Fibroblast of peridontal ligament (primary cell): Measurements from ENCODE around the gene C1orf174.

Experiments used
- DNase-seq: peaks from one replicate; pipeline ENCODE4 v3.0.0-alpha.2; 2010; ENCODE audit errors: extremely low read depth

The C1orf174 gene

GRCh38 chr1:3909615-3910014 is 9.5 kb upstream of the C1orf174 start:
- DNase-seq: no peak

- no peak for DNase-seq
Measured at GRCh38 chr1:3908886-3909517, 8.9 kb upstream of the C1orf174 start.

GRCh38 chr1:3907621-3908165 is 7.6 kb upstream of the C1orf174 start:
- no peak for DNase-seq

GRCh38 chr1:3907031-3907534 is 7.0 kb upstream of the C1orf174 start:
- DNase-seq: no peak

GRCh38 chr1:3906672-3907020 is 6.6 kb upstream of the C1orf174 start:
- DNase-seq: no peak

GRCh38 chr1:3905953-3906671 is 6.0 kb upstream of the C1orf174 start:
- no peak for DNase-seq

GRCh38 chr1:3905266-3905952 is 5.3 kb upstream of the C1orf174 start:
- no peak for DNase-seq

GRCh38 chr1:3904843-3905185 is 4.7 kb upstream of the C1orf174 start:
- no peak for DNase-seq

- no peak for DNase-seq
Measured at GRCh38 chr1:3904006-3904842, 4.2 kb upstream of the C1orf174 start.

GRCh38 chr1:3903141-3904005 is 3.3 kb upstream of the C1orf174 start:
- DNase-seq: peak; percentile 2

- DNase-seq: peak; percentile 29
Measured at GRCh38 chr1:3902571-3903091, 2.6 kb upstream of the C1orf174 start.

- no peak for DNase-seq
Measured at GRCh38 chr1:3902111-3902511, 2.0 kb upstream of the C1orf174 start.

GRCh38 chr1:3900969-3901529 is 977 bp upstream of the C1orf174 start:
- DNase-seq: peak; percentile 90

- no peak for DNase-seq
Measured at GRCh38 chr1:3899754-3900149, 320 bp downstream of the C1orf174 start.

- DNase-seq: no peak
Measured at GRCh38 chr1:3898994-3899753, 898 bp downstream of the C1orf174 start.

- DNase-seq: no peak
Measured at GRCh38 chr1:3898475-3898735, 1.7 kb downstream of the C1orf174 start.

- DNase-seq: no peak
Measured at GRCh38 chr1:3896396-3897000, 3.6 kb downstream of the C1orf174 start.

- DNase-seq: no peak
Measured at GRCh38 chr1:3895951-3896325, 4.1 kb downstream of the C1orf174 start.

GRCh38 chr1:3895279-3895950 is 4.7 kb downstream of the C1orf174 start:
- DNase-seq: no peak
